GM12878 (cell line): ENCODE measurements around the gene FCAMR. TPM values are rescaled to one million over a fixed set of nuclear protein-coding genes. Genes with fewer than 3 reads are reported as not detected.

Source experiments
- ATAC-seq: fragments of 200-7000 bp; cut with Tn5 transposase; 3 replicates; pipeline ENCODE4 v1.9.1; 2020; ENCODE audit warnings: mild to moderate bottlenecking, moderate library complexity
- BruUV-seq: library from RNA; stranded (reverse); fragments of 400-500 nt; replicated peaks from 2 replicates; lab custom pipeline; 2021; lab: Mats Ljungman, UMichigan
- CTCF ChIA-PET: fragments of 300-600 bp; sonication (Branson Sonifier 250); formaldehyde crosslinking; extraction: SDS; loops from one replicate; lab custom pipeline; 2021; ENCODE audit warnings: inconsistent platforms; lab: Yijun Ruan, JAX
- POLR2A ChIA-PET: fragments of 350-600 bp; formaldehyde crosslinking; extraction: SDS; loops from one replicate; lab custom pipeline; 2021; ENCODE audit warnings: inconsistent platforms; lab: Charles Lee
- RAD21 ChIA-PET: fragments of 300-600 bp; sonication (Branson Sonifier 250); formaldehyde crosslinking; loops from one replicate; lab custom pipeline; 2023; ENCODE audit warnings: antibody characterized with exemption; ENCODE audit not compliant: unreplicated experiment; lab: Charles Lee
- SMC1A ChIA-PET: fragments of 300-600 bp; sonication (Branson Sonifier 250); formaldehyde crosslinking; loops from one replicate; lab custom pipeline; 2023; ENCODE audit not compliant: unreplicated experiment, uncharacterized antibody; lab: Charles Lee
- DNase-seq: peaks from one replicate; pipeline ENCODE4 v3.0.0-alpha.2; 2011; ENCODE audit warnings: low read depth, low spot score
- FAIRE-seq: peaks from 3 replicates; lab custom pipeline; 2011; peaks lifted over from hg19 to GRCh38; lab: Jason Lieb, UNC
- H2AFZ ChIP-seq: 2 replicates; pipeline ENCODE4 v1.6.0; 2011; ENCODE audit warnings: low read depth, low read length, control low read depth; ENCODE audit not compliant: control insufficient read depth
- H3K27ac ChIP-seq: 2 replicates; pipeline ENCODE4 v1.5.1; 2011; ENCODE audit warnings: control low read depth; ENCODE audit not compliant: control insufficient read depth, insufficient read depth
- H3K27me3 ChIP-seq, 2 experiments: replicated peaks in 1 of 2; 2 replicates each; pipeline versions ENCODE4 v1.6.0 to v1.6.1; 2011; ENCODE audit warnings: low read length in 1 of 2; ENCODE audit not compliant: control insufficient read depth in 2 of 2, insufficient read depth in 2 of 2
- H3K36me3 ChIP-seq, 2 experiments: 2 replicates each; pipeline ENCODE4 v1.5.1; 2011; ENCODE audit warnings: low read length in 1 of 2; ENCODE audit not compliant: control insufficient read depth in 2 of 2, insufficient read depth in 2 of 2
- H3K4me1 ChIP-seq: 2 replicates; pipeline ENCODE4 v1.6.1; 2011; ENCODE audit warnings: mild to moderate bottlenecking, low read length, moderate library complexity, mixed read lengths; ENCODE audit not compliant: control insufficient read depth, insufficient read depth
- H3K4me2 ChIP-seq: 2 replicates; pipeline ENCODE4 v1.6.0; 2011; ENCODE audit warnings: control low read depth; ENCODE audit not compliant: control insufficient read depth, insufficient read depth
- H3K4me3 ChIP-seq: fragments of 200-600 bp; sonication (generic); 2 replicates; pipeline ENCODE4 v1.5.1; 2016
- H3K79me2 ChIP-seq: 2 replicates; pipeline ENCODE4 v1.6.0; 2011; ENCODE audit warnings: low read length; ENCODE audit not compliant: control insufficient read depth, insufficient read depth
- H3K9ac ChIP-seq: 2 replicates; pipeline ENCODE4 v1.8.0; 2011; ENCODE audit warnings: low read length, control low read depth, mixed read lengths; ENCODE audit not compliant: control insufficient read depth, insufficient read depth
- H3K9me3 ChIP-seq: replicated peaks from 3 replicates; pipeline ENCODE4 v1.5.1; 2011; ENCODE audit warnings: mild to moderate bottlenecking, low read length; ENCODE audit not compliant: control insufficient read depth, insufficient read depth
- H4K20me1 ChIP-seq: 2 replicates; pipeline ENCODE4 v1.6.0; 2011; ENCODE audit not compliant: control insufficient read depth, insufficient read depth
- BMI1 ChIP-seq: fragments of 450-650 bp; IDR thresholded peaks from 2 replicates; pipeline ENCODE4 v1.6.1; 2016; ENCODE audit warnings: mild to moderate bottlenecking, moderate library complexity, borderline replicate concordance
- CREM ChIP-seq: IDR thresholded peaks from 2 replicates; pipeline ENCODE4 v1.6.1; 2014; ENCODE audit warnings: antibody characterized with exemption, low read depth
- ESRRA ChIP-seq: IDR thresholded peaks from 2 replicates; pipeline ENCODE4 v1.6.1; 2012; ENCODE audit warnings: mild to moderate bottlenecking, low read length, improper control_type of control experiment
- NBN ChIP-seq: fragments of 450-650 bp; IDR thresholded peaks from 2 replicates; pipeline ENCODE4 v1.6.1; 2016
- NRF1 ChIP-seq: conservative IDR thresholded peaks from 2 replicates; pipeline ENCODE4 v1.6.1; 2011; ENCODE audit warnings: mild to moderate bottlenecking, low read depth, low read length, improper control_type of control experiment
- WGBS: methylation state at CpG from one replicate; pipeline ENCODE4 v1.1.6; 2016; ENCODE audit warnings: low lambda C conversion rate; ENCODE audit not compliant: insufficient replicate concordance, insufficient coverage; ENCODE audit errors: missing lambda C conversion rate; 5-methylcytosine and 5-hydroxymethylcytosine counted together
- in situ Hi-C: fragments of 300-500 bp; cut with MboI; formaldehyde crosslinking; loops from 9 replicates; pipeline ENCODE4 v1.14.3; 2018; ENCODE audit warnings: mixed read lengths
- intact Hi-C: fragments of 100-400 bp; cut with micrococcal nuclease; formaldehyde crosslinking; loops from one replicate; pipeline ENCODE4 v1.14.2; 2022; ENCODE audit not compliant: unreplicated experiment
- polyA plus RNA-seq, 11 experiments: library from polyadenylated mRNA; depleted of rRNA in 4 of 11; unstranded in 6 of 11; stranded (reverse) in 5 of 11; fragments of >200 nt; fragmentation: Nextera tagmentation in 4 of 11; fragmentation: Illumina TruSeq in 1 of 11; extraction: Ambion mirVana in 4 of 11; extraction: Trizol in 1 of 11; gene quantifications; 1 replicate in 1 of 11; 2 replicates in 10 of 11; pipeline versions ENCODE4 v1.2.1 to v1.2.3, GENCODE V29; 2011 to 2016; ENCODE audit warnings: inconsistent platforms in 2 of 11, missing spikeins in 2 of 11, low read depth in 1 of 11
- total RNA-seq, 4 experiments: library from RNA; depleted of rRNA in 3 of 4; stranded (reverse); fragments of >200 nt in 3 of 4; fragmentation: Illumina TruSeq in 1 of 4; extraction: Trizol in 1 of 4; gene quantifications; 2 replicates each; pipeline versions ENCODE4 v1.2.1 to v1.2.3, GENCODE V29; 2013 to 2021

The FCAMR gene
- total and polyA plus RNA-seq, 10 of the 15 experiments (the other 5 are each of a cell fraction or from before 2014, with no cell fraction given): 0.04 to 0.15 (median 0.06) TPM; not detected in 3

DNA sequence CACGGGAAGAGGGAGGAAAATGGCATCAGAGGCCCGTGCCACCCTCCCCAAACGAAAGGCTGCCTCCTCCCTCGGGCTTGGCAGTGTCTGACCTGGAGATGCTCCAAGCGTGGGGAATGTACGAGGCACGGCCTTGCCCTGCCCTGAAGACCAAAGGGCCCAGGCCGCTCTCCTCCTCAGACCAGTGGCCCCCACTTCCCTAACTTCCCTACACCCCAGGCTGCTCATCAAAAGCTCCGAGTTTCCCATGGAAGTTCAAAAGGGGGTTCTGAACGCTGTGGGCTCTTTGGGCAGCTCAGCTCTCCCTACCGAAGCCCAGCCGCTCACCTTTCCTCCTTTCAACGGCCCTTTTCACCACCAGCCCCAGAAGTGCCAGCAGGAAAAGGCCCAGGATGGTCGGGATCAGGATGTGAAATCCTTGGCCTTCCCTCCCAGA is 60.4 kb downstream of the FCAMR start:
- H3K79me2 ChIP-seq: peaks cover 17% of the 10 kb centered on the region
- H3K27ac ChIP-seq: no peak overlapping the region
- H3K4me3 ChIP-seq: peak overlapping the region; percentile 19; the same call in 1 of the 2 replicates
- BruUV-seq: no TSS peak
- ChIA-PET RAD21 (interaction anchor here (0.9 to 1.8 kb wide), 5 partner anchors 21 to 175 kb away, joined by 3 to 10 read pairs (median 4); no protein-coding TSS in a partner anchor), SMC1A (interaction anchor here (1.2 to 2.5 kb wide), 8 partner anchors 15 to 183 kb away, joined by 3 to 11 read pairs (median 4); partner anchors contain the start of gene IL20), POLR2A (no interaction called here), CTCF (interaction anchor here (0.7 to 5.9 kb wide), 15 partner anchors 12 to 247 kb away, joined by 3 to 59 read pairs (median 5); partner anchors contain the start of genes FCMR and IL20)
- 67% methylated on average over 14 of the region's 14 CpGs for WGBS
- ATAC-seq: no peak
- no peaks in the 10 kb centered on the region for H3K27me3 ChIP-seq
- in situ Hi-C loops (loop anchor here (5.0 kb wide), 2 partner anchors 98 to 183 kb away; no protein-coding TSS in a partner anchor), intact Hi-C loops (loop anchor here (10.0 kb wide), 1 partner anchor 405 kb away; the partner anchor contains the start of gene RASSF5)
- peak overlapping the region; percentile 71 for H3K4me2 ChIP-seq
- H4K20me1 ChIP-seq: peaks cover 3% of the 10 kb centered on the region; the same call in 1 of the 2 replicates
- no peak for DNase-seq
- H2AFZ ChIP-seq: no peak overlapping the region
- no peaks in the 10 kb centered on the region for H3K9me3 ChIP-seq
- TF ChIP-seq NRF1: no peak
- no peak for TF ChIP-seq ESRRA
- TF ChIP-seq CREM: no peak
- TF ChIP-seq BMI1: no peak
- no peak for TF ChIP-seq NBN
- H3K4me1 ChIP-seq: peaks cover 19% of the 10 kb centered on the region
- peaks cover 23 to 34% of the 10 kb centered on the region in 2 experiments for H3K36me3 ChIP-seq
- no peak overlapping the region for H3K9ac ChIP-seq
- FAIRE-seq: no peak
